Measurements from ENCODE around the gene MTCH1.
"Not testable (repeated sequence)": the region's sequence is repeated elsewhere in the genome, so short reads cannot be mapped to it uniquely, and the experiment has no call there.

The MTCH1 gene

DNA sequence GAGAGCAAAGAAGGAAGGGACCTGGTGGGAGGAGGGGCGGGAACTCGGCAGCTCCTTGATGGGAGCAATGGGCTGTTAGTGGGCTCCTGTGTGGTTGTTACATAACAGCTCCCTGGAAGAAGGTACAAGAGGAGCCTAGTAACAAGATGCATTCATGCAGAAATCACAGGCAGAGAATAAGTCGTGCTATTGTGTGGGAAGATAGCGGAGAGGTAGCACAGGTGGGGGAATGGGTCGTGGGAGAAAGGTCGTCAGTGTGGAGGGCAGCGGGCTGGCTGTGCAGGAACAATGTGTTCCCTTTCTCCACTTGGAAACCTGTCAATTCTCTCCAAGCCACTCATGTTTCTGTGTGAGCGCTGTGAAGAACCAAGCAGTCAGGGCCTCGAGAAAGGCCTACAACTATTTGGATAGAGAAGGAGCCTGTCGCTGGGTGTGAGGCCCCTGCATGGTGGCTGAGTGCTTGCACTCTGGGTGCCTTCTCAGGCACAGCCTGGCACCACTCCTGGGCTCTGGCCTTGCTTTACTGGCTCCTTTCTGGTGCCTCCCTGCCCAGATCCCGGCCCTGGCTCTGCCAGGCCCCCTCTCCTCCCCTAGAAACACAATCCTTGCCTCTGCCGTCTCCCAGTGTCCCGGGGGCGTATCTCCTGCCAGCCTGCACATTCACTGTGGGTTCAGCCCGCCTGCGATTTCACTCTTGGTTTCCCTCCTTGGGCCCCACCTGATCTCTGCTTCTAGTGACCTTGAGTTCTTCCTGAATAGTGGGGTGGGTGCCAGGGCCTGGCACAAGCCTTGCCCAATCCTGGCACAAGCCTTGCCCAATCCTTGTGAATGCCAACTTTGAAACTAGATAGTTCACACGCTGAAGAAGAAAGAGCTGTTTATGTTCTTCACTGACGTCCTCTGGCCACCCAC, 12.1 kb upstream of the MTCH1 start:
- no peak for DNase-seq (ENCODE audit: low spot score)

- DNase-seq (ENCODE audit: low spot score), result not testable (repeated sequence)
Observed at GRCh38 chr6:36990401-36990800, 4.4 kb upstream of the MTCH1 start.

DNA sequence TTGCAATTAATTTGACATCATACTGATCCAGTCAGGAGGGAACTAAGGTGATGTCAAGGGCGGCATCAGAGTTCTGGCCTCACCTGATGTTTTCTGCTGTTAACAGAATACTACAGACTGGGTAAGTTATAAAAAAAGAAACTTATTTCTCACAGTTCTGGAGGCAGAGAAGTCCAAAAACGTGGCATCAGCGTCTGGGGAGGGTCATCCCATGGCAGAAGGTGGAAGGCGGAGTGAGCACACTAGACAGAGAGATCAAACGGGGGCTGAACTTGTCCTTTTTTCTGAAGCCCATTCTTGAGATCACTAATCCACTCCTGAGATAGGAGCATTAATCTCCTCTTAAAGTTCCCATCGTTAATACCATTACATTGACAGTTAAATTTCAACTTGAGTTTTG, 3.3 kb upstream of the MTCH1 start:
- no peak for DNase-seq (ENCODE audit: low spot score)

- no peak for DNase-seq (ENCODE audit: low spot score)
Observed at GRCh38 chr6:36986704-36987047, 680 bp upstream of the MTCH1 start.

DNA sequence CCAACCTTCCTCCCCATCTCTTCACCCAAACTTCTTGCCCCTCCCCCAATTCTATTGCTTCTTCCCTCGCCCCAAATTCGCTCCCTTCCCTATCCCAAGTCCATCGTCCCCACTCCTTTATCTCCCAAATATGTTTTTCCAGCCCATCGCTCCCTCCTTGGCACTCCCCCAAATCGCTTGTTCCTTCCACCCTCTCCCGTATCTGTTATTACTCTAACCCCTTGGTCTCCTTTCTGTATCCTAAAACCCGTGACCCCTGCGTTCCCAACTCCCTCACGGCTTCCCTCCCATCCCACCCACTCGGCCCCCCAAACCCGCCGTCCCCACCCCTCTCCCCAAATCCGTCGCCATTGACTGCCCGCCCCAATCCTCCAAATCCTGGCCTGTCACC, 584 bp downstream of the MTCH1 start:
- DNase-seq (ENCODE audit: low spot score), result no peak

DNA sequence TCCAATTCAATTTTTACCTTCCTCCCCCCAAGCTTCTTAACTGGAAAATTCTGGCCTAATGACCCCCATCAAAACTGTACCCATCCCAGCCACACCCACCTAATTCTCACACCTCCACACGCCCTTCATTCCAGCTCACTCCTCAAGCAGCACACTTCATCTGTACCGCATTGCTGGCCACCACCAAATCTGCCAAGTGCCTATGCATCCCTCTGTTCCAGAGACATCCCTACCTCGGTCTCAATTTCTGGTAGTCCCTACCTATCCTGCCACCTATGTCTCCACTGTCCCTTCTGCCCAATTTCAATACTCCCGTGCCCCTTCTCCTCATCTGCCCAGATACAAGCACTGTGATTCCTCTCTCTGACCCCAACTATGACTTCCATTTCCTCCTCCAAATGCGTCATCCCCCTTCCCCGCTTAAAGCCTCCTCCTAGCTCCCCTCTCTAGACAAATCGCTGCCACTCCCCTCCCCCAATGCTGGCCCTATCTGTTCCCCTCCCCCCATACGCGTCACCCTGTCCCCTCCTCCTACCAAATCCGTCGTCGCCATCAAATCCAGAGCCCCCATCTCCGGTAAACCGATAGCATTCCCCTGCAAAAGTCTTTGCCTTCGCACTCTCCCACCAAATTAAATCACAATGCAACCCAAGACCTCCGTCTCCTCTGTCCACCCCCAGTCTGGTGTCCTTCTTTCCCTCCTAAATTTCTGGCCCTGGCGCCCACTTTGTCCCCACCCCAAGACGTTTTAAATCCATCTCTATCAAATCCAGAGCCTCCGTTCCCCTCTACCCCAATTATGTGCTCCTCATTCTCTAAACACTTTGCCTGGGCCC, 1.2 kb downstream of the MTCH1 start:
- DNase-seq (ENCODE audit: low spot score), result peak; percentile 59

DNA sequence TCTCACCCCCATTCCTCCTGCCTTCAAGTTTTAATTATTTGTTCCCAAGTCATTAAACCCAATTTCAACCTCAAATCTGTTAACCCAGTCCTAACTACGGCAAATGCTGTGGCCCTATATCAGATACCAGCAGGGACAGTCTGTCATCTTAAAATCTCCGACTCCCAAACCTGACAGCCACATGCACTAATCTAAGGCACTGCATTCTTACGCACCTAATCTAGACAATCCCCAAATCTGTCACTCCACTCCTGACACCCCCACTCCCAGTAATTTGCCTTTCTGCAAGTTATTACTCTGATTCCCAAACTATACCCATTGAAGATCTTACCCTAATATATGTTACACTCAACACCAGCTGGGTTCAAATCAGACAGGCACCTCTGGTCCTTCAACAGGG, 2.5 kb downstream of the MTCH1 start:
- no peak for DNase-seq (ENCODE audit: low spot score)

GRCh38 chr6:36980876-36981619, 4.9 kb downstream of the MTCH1 start:
- no peak for DNase-seq (ENCODE audit: low spot score)

DNA sequence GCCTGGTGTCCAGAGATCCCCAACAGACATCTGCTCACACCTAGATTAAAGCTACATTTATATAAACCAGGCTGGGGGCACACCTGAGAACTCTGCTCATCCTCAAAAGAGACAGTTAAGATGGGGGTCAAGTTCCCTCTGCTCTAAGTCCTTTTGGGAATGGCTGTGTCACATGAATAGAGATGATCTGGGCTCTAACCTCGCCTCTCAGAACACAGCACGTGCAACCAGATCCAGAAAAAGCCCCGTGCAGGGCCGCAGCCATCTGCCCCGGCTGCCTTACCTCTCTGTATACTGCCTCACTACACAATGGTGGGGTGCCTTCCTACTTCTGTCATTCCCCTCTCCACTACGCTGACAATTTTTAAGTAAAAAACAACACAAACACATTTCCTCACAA, 5.9 kb downstream of the MTCH1 start:
- no peak for DNase-seq (ENCODE audit: low spot score)

GRCh38 chr6:36979347-36979742, 6.7 kb downstream of the MTCH1 start:
- DNase-seq (ENCODE audit: low spot score), result peak; percentile 83

- DNase-seq (ENCODE audit: low spot score), result no peak
Observed at GRCh38 chr6:36978421-36979346, 7.3 kb downstream of the MTCH1 start.

GRCh38 chr6:36977470-36977941, 8.5 kb downstream of the MTCH1 start:
- no peak for DNase-seq (ENCODE audit: low spot score)

DNA sequence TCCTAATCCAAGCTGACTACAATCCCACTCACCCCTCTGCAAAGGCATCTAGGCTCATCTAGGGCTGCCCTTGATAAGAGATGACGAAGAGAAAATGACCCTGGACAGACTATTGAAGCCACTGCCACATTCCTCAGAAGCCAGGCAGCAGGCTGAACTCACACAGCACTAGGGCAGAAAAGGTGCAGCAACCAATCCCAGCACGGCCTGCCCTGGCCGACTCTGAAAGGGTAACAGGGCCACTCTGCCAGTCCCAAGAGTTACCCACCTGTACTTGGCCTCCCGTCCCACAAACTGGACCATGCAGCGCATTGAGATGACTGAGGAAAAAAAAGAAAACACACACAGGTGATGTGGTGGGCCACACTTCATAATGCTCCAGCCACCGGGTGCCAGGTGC, 9.1 kb downstream of the MTCH1 start:
- DNase-seq (ENCODE audit: low spot score), result no peak

DNA sequence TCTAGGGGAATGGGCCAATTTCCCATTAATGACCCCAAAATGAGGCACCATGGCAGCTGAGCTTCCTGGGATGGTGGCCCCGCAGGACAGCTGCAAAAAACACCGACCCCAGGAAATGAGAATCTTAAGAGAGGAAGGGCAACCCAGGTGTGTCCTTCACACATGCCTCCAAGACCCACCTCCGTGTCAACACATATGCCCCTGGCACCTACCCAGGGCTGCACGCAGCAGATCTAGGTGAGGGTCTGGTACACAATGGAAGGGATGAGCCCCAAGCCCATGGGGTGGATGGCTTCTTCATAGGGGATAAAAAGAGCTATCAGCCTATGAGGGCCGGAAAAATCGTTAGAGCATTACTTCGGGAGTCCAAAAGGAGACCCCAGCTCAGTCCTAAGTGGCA, 9.5 kb downstream of the MTCH1 start:
- DNase-seq (ENCODE audit: low spot score), result no peak

- DNase-seq (ENCODE audit: low spot score), result no peak
Observed at GRCh38 chr6:36976007-36976264, 10.1 kb downstream of the MTCH1 start.

- DNase-seq (ENCODE audit: low spot score), result no peak
Observed at GRCh38 chr6:36975231-36976006, 10.6 kb downstream of the MTCH1 start.

GRCh38 chr6:36973647-36974046, 12.3 kb downstream of the MTCH1 start:
- no peak for DNase-seq (ENCODE audit: low spot score)

DNA sequence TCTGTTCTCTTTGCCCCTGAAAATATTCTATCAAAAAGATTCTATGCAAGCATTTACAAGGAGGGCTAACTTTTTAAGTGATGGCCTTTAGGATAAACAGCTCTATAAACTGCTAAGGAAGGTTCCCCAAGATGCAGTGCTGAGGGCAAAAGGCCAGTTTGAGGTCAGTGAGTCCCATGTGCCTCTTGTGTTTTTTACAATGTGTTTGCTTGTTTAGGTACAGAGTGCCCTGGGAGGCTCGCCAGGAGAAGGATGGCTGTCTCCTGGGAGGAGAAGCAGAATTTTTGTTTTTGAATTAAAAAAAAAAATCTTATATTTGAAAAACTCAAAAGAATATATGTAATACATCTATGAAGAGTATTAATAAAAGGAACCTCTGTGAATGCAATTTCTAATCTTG, 12.8 kb downstream of the MTCH1 start:
- DNase-seq (ENCODE audit: low spot score), result no peak

DNA sequence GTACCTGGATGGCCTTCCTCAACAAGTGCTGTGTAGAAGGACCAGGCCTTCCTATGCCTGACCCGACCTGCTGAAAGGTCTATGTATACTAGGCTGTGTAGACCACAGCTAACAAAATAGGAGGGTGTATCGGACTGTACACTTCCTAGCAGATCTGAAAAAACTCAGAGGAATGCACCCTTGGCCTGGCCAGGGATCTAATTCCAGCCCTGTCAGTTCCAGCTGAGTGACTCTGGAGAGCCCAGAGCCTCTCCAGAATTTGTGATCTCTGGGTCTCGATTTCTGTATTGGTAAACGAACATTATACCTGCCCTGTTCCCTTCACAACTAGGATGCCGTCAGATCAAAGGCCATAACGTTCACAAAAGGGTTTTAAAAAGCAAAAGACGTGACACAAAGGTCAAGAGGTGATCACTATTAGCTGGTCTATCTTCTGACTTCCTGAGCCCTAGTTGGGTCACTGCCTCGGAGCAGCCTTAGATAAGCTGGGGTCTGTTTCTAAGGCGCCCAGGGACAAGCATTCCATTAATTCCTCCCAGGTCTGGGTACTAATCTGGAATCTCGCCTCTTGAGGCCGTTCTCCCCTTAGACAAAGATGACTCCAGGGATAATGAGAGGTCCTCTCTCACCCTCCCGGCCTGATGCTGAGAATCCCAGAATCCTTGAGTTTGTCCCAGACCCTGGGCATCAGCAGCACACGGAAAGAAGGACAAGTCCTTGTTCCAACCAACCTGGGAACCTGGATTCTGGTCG, 13.9 kb downstream of the MTCH1 start:
- DNase-seq (ENCODE audit: low spot score), result no peak

Measured in AG08395 (cell line).